Activated CD8-positive, alpha-beta memory T cell treated with anti-CD3 and anti-CD28 coated beads for 4 hours (primary cell): ENCODE results near the gene KMT2E.
"Not testable (repeated sequence)": the region's sequence is repeated elsewhere in the genome, so short reads cannot be mapped to it uniquely, and the experiment has no call there.

Source experiments
- DNase-seq, 2 donors: peaks; one replicate each; pipeline ENCODE4 v3.0.0-alpha.2; 2020; ENCODE audit warnings: low read depth in 2 of 2

KMT2E gene

GRCh38 chr7:105027176-105027853, 13.3 kb downstream of the KMT2E start:
- no peak for DNase-seq

GRCh38 chr7:105028004-105028403, 14.0 kb downstream of the KMT2E start:
- no peak for DNase-seq

- not testable (repeated sequence) for DNase-seq
Measured at GRCh38 chr7:105028941-105029340, 14.9 kb downstream of the KMT2E start.

- DNase-seq, result no peak
Measured at GRCh38 chr7:105030447-105030846, 16.4 kb downstream of the KMT2E start.

GRCh38 chr7:105032553-105033214, 18.7 kb downstream of the KMT2E start:
- DNase-seq, result no peak

GRCh38 chr7:105035349-105035748, 21.3 kb downstream of the KMT2E start:
- no peak for DNase-seq

- DNase-seq, result no peak
Measured at GRCh38 chr7:105036217-105037168, 22.5 kb downstream of the KMT2E start.

- no peak for DNase-seq
Measured at GRCh38 chr7:105037319-105037718, 23.3 kb downstream of the KMT2E start.

GRCh38 chr7:105044449-105045070, 30.6 kb downstream of the KMT2E start:
- DNase-seq, result no peak

- no peak for DNase-seq
Measured at GRCh38 chr7:105046414-105046813, 32.4 kb downstream of the KMT2E start.

- no peak for DNase-seq
Measured at GRCh38 chr7:105047932-105048331, 33.9 kb downstream of the KMT2E start.

- no peak for DNase-seq
Measured at GRCh38 chr7:105050493-105050892, 36.5 kb downstream of the KMT2E start.

- not testable (repeated sequence) for DNase-seq
Measured at GRCh38 chr7:105050899-105051298, 36.9 kb downstream of the KMT2E start.

GRCh38 chr7:105055084-105055483, 41.1 kb downstream of the KMT2E start:
- DNase-seq, result no peak

- no peak for DNase-seq
Measured at GRCh38 chr7:105055621-105056020, 41.6 kb downstream of the KMT2E start.

- DNase-seq, result no peak
Measured at GRCh38 chr7:105057472-105057871, 43.5 kb downstream of the KMT2E start.

GRCh38 chr7:105060437-105060836, 46.4 kb downstream of the KMT2E start:
- no peak for DNase-seq

GRCh38 chr7:105060923-105061322, 46.9 kb downstream of the KMT2E start:
- DNase-seq, result no peak

- DNase-seq, result no peak
Measured at GRCh38 chr7:105065104-105065503, 51.1 kb downstream of the KMT2E start.

- no peak for DNase-seq
Measured at GRCh38 chr7:105067691-105068090, 53.7 kb downstream of the KMT2E start.

- DNase-seq, result no peak
Measured at GRCh38 chr7:105068886-105069285, 54.9 kb downstream of the KMT2E start.

- no peak for DNase-seq
Measured at GRCh38 chr7:105073143-105073542, 59.1 kb downstream of the KMT2E start.
